IPS-20b (cell line): ENCODE measurements around the gene C1orf159.
"Not testable (repeated sequence)": the region's sequence is repeated elsewhere in the genome, so short reads cannot be mapped to it uniquely, and the experiment has no call there.

Experiments
- H3K27ac ChIP-seq: one replicate; pipeline ENCODE4 v1.5.1; 2013; ENCODE audit warnings: low read length
- H3K27me3 ChIP-seq: 2 replicates; pipeline ENCODE4 v1.6.1; 2013; ENCODE audit warnings: mild to moderate bottlenecking, low read length, inconsistent platforms; ENCODE audit not compliant: insufficient read depth
- H3K36me3 ChIP-seq: 2 replicates; pipeline ENCODE4 v1.6.1; 2013; ENCODE audit warnings: low read depth, mild to moderate bottlenecking, inconsistent platforms, low read length, moderate library complexity; ENCODE audit not compliant: insufficient read depth
- H3K4me1 ChIP-seq: 2 replicates; pipeline ENCODE4 v1.6.1; 2013; ENCODE audit warnings: mild to moderate bottlenecking, control low read depth, inconsistent platforms, low read length, moderate library complexity; ENCODE audit not compliant: insufficient read depth
- H3K4me3 ChIP-seq: 2 replicates; pipeline ENCODE4 v1.5.1; 2013; ENCODE audit warnings: mild to moderate bottlenecking, low read length, inconsistent platforms
- H3K9ac ChIP-seq: 2 replicates; pipeline ENCODE4 v1.6.1; 2013; ENCODE audit warnings: low read depth, mild to moderate bottlenecking, inconsistent platforms, low read length, moderate library complexity
- H3K9me3 ChIP-seq: 2 replicates; pipeline ENCODE4 v1.6.1; 2013; ENCODE audit warnings: mild to moderate bottlenecking, low read depth, low read length, inconsistent platforms; ENCODE audit not compliant: insufficient read depth

Gene C1orf159

DNA sequence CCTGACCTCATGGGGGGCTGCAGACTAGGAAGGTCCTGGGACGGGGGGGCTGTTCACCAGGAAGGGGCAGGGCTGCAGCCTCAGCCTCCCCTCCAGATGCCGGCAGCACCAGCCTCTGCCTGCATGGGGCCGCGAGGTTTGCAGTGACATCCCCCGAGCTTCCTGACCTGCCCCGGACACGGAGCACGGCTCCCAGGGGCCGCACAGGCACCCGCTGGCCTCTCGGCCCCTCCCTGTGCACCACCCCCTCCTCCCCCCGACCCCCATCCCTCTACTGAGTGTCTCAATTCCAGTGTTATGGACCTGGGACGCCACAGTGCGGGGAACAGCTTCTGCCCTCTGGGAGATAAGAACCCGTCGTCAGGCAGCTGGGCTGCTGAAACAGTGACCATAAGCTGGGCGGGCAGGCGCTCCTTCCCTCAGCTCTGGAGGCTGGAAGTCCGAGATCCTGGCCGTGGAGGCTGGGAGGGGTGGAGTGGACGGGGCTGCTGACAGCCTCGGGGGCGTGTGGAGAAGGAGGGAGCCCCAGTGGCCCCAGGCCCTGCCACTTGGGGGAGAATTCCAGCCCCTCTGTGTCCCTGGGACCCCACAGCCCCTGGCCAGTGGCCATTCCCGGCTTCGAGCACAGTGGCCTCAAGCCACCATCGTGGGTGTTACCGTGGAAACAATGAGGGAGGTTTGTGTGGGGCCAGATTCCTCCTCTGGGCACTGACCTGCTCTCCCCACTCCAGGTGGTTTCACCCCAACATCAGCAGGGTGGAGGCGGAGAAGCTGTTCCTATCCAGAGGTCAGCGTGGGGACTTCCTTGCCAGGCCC lies 53.3 kb downstream of the C1orf159 start:
- no peak overlapping the region for H3K9ac ChIP-seq
- no peaks in the 10 kb centered on the region; the same call in 1 of the 2 replicates for H3K4me1 ChIP-seq
- H3K4me3 ChIP-seq, result no peak overlapping the region
- no peaks in the 10 kb centered on the region for H3K9me3 ChIP-seq
- H3K27ac ChIP-seq, result no peak overlapping the region
- no peaks in the 10 kb centered on the region for H3K36me3 ChIP-seq
- peaks cover 71% of the 10 kb centered on the region for H3K27me3 ChIP-seq

DNA sequence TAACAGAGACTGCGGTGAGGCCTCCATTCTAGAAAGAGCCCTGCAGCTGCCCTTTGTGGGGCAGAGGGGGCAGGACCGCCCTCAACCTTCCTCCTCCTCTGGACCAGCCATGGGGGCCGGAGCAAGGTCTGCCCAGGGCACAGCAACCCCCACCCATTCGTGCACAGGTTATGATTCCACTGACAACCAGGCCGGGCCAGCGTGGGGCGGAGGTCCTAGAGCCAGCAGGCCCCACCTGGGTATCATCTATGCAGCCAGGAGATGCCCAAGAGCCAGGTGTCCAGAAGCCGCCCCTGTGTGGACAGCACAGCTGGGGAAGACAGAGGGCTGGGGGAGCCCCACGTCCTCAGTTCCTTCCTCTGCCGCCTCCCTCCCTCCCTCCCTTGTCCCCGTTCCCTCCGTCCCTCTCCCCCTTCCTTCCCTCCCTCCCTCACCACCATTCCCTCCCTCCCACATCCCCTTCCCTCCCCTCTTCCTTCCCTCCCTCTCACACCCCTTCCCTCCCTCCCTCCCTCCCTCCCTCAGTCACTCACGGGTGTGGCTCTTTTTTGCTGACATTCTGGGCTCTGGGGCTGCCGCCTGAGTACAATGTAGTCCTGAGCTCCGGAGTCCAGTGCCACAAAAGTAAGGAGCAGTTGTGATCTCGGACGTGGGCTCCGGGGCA lies 54.1 kb downstream of the C1orf159 start:
- Histone ChIP-seq H3K9me3 (no peaks in the 10 kb centered on the region), H3K4me1 (no peaks in the 10 kb centered on the region; the same call in 1 of the 2 replicates), H3K27ac (no peak overlapping the region), H3K9ac (no peak overlapping the region), H3K4me3 (no peak overlapping the region), H3K36me3 (no peaks in the 10 kb centered on the region), H3K27me3 (peaks cover 75% of the 10 kb centered on the region)

DNA sequence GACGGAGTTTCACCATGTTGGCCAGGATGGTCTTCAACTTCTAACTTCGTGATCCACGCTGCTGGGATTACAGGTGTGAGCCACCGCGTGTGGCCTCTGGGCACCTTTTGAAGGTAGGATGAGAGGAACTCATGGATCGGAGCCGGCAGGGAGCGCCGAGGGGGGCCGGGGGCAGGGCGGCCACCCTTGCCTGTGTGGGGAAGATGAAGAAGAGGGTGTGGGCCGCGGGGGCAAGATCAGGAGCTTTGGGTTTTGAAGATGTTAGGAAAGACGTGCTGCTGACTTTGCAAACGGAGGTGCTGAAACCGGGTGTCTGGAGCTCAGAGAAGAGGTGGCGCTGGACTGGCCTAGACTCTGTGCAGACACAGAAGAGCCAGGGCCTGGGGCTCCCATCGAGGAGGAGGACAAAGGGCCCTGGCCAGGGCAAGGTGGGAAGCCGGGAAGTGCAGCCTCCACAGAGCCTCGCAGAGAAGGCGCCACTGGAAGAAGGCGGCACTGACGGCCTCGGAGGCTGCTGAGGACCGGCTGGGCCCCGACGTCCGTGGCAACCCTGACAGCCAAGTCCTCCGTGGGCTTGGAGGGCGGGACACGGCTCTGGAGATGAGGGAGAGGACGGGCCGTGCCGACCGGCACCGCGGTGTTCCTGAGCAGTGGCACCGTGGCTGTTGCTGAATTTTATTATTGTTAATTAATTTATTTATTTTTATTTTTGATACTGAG lies 55.4 kb downstream of the C1orf159 start:
- no peaks in the 10 kb centered on the region; the same call in 1 of the 2 replicates for H3K4me1 ChIP-seq
- no peak overlapping the region for H3K9ac ChIP-seq
- no peak overlapping the region for H3K27ac ChIP-seq
- H3K4me3 ChIP-seq, result no peak overlapping the region
- peaks cover 71% of the 10 kb centered on the region for H3K27me3 ChIP-seq
- no peaks in the 10 kb centered on the region; the same call in 1 of the 2 replicates for H3K36me3 ChIP-seq
- no peaks in the 10 kb centered on the region for H3K9me3 ChIP-seq

DNA sequence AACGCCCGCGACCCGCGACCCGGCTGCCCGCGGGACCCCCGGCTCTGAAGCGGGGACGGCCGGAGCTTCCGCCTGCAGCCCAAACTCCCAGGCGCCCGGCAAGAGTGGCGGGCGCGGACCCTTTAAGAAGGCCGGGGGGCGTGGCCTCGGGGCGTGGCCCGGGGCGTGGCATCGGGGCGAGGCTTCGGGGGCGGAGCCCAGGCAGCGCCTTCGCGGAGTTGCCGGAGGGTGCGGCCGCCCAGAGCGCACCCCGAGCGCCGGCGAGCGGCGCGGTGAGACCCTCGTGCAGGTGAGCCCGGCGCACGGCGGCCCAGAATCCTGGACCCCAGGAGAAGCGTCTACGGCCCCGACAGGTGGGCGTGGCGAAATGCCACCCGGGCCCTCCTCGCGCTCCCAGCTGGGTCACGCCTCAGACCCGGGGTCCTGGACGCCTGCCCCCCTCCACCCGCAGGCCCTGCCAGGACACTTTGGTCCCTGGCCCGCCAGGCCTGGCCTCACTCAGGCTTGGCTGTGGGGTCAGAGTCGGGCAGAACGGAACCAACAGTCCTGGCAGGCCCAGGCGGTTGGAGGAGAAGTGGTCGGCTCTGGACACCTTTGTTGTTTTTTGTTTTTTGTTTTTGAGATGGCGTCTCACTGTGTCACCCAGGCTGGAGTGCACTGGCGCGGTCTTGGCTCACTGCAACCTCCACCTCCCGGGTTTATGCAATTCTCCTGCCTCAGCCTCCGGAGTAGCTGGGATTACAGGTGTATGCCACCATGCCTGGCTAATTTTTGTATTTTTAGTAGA lies 56.2 kb downstream of the C1orf159 start:
- no peaks in the 10 kb centered on the region; the same call in 1 of the 2 replicates for H3K4me1 ChIP-seq
- no peaks in the 10 kb centered on the region for H3K9me3 ChIP-seq
- H3K4me3 ChIP-seq, result peak overlapping the region; percentile 63; the same call in 1 of the 2 replicates
- no peak overlapping the region for H3K9ac ChIP-seq
- H3K27me3 ChIP-seq, result peaks cover 71% of the 10 kb centered on the region
- peaks cover 1% of the 10 kb centered on the region; the same call in 1 of the 2 replicates for H3K36me3 ChIP-seq
- H3K27ac ChIP-seq, result no peak overlapping the region

DNA sequence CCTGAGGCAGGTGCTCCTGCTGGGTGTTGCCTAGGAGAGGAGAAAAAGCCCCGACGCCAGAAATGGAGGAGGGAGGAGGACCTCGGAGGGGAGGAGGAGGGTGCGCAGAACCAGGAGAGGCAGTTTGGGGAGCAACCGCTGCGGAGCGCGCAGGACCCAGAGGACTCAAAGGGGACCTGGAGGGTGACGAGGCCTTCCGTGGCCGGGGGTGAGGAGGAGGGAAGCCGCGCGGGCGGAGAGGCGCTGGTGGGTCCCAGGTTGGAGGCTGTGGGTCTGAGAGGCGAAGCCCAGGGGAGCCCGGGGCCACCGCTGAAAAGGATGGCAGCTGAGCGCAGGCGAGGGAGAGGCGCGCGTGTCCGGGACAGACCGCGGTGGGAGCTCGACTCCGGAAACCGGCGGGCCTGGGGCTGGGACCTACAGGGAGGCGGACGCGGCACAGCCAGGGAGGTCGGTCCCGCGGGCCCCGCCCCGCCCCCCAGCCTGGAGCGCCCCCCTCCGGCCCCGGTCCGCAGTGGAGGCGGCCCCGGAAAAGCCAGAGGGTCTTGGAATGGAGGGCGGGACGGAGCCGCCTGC lies 56.9 kb downstream of the C1orf159 start:
- Histone ChIP-seq H3K4me1 (no peaks in the 10 kb centered on the region; the same call in 1 of the 2 replicates), H3K9me3 (no peaks in the 10 kb centered on the region), H3K27me3 (peaks cover 65% of the 10 kb centered on the region), H3K4me3 (peak overlapping the region; percentile 63), H3K9ac (no peak overlapping the region), H3K36me3 (peaks cover 8% of the 10 kb centered on the region), H3K27ac (no peak overlapping the region)

DNA sequence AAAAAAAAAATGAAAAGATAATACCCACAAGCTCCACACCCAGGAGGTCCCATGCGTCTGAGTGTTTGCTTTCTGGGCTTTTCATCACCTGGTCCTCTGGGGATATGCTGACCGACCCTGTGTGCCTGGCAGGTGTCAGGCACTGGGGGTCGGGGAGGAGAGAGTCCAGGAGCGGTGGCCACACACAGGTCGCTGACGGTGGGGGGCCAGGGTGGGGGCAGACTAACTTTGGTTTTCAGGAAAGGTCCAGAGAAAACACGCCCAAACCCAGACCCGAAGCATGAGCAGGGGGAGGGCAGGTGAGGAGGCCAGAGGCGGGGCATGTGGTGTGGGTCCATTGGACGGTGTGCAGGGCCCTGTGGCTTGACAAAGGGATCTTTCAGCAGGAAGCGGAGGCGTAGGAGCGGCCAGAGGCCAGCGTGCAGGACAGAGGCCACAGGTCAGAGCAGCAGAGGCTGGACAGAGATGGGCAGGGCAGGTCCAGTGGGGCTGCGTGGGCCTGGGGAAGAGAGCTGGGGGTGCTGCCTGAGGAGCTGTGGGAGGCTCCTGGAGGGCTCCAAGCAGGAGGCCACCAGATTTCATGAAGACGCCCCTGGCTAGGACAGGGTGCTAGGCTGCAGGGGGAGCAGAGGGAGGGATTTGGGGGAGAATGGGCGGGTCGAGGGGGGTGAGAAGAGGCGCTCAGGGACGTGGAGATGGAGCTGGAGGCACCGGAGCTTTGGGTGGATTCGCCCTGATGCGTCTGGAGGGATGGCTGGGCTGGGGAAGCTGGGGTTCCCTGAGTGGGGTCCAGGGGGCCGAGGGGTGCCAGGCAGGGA lies 57.6 kb downstream of the C1orf159 start:
- H3K9me3 ChIP-seq, result no peaks in the 10 kb centered on the region
- no peak overlapping the region for H3K9ac ChIP-seq
- H3K36me3 ChIP-seq, result peaks cover 11% of the 10 kb centered on the region
- H3K27me3 ChIP-seq, result peaks cover 59% of the 10 kb centered on the region
- no peaks in the 10 kb centered on the region for H3K4me1 ChIP-seq
- peak overlapping the region; percentile 63 for H3K4me3 ChIP-seq
- H3K27ac ChIP-seq, result no peak overlapping the region

DNA sequence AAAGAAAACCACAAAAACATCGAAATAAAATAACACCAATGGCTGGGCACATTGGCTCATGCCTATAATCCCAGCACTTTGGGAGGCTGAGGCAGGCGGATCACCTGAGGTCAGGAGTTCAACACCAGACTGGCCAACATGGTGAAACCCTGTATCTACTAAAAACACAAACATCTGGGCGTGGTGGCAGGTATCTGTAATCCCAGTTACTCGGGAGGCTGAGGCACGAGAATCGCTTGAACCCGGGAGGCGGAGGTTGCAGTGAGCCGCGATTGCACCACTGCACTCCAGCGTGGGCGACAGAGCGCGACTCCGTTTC lies 58.2 kb downstream of the C1orf159 start:
- Histone ChIP-seq H3K27me3 (peaks cover 53% of the 10 kb centered on the region), H3K36me3 (peaks cover 17% of the 10 kb centered on the region)
- not testable (repeated sequence) for H3K27ac ChIP-seq, H3K4me3 ChIP-seq, H3K9ac ChIP-seq, H3K9me3 ChIP-seq, H3K4me1 ChIP-seq

DNA sequence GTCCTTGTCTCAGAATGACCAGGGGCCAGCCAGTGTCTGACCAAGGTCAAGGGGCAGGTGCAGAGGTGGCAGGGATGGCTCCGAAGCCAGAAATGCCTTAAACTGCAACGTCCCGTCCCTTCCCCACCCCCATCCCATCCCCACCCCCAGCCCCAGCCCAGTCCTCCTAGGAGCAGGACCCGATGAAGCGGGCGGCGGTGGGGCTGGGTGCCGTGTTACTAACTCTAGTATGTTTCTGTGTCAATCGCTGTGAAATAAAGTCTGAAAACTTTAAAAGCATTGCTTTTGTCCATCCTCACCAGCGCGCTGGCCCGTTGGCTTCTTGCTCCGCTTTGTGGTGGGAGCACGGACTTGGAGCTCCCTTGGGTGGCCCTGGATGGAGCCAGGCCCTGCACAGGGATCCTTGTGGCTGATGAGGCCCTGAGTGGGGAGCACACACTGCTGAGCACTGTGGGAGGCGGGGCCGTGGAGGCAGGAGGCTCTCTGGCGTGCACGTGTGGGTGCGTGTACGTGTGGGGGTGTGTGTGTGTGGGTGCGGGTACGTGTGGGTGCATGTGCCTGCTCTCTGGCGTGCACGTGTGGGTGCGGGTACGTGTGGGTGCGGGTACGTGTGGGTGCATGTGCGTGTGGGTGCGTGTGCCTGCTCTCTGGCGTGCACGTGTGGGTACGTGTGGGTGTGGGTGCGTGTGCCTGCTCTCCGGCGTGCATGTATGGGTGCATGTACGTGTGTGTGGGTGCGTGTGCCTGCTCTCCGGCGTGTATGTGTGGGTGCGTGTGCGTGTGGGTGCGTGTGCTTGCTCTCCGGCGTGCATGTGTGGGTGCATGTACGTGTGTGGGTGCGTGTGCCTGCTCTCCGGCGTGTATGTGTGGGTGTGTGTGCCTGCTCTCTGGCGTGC lies 59.8 kb downstream of the C1orf159 start:
- Histone ChIP-seq H3K4me3 (no peak overlapping the region), H3K36me3 (peaks cover 31% of the 10 kb centered on the region), H3K27me3 (peaks cover 37% of the 10 kb centered on the region), H3K27ac (no peak overlapping the region), H3K9me3 (no peaks in the 10 kb centered on the region), H3K4me1 (no peaks in the 10 kb centered on the region), H3K9ac (no peak overlapping the region)

DNA sequence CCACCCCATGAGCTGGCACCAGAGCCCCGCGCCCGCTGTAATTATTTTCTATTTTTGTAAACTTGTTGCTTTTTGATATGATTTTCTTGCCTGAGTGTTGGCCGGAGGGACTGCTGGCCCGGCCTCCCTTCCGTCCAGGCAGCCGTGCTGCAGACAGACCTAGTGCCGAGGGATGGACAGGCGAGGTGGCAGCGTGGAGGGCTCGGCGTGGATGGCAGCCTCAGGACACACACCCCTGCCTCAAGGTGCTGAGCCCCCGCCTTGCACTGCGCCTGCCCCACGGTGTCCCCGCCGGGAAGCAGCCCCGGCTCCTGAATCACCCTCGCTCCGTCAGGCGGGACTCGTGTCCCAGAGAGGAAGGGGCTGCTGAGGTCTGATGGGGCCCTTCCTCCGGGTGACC lies 60.9 kb downstream of the C1orf159 start:
- no peaks in the 10 kb centered on the region for H3K9me3 ChIP-seq
- H3K27ac ChIP-seq, result no peak overlapping the region
- peaks cover 31% of the 10 kb centered on the region for H3K36me3 ChIP-seq

More for the DNA sequence above, 60.9 kb downstream of the C1orf159 start:
- Histone ChIP-seq H3K4me1 (no peaks in the 10 kb centered on the region), H3K27me3 (peaks cover 26% of the 10 kb centered on the region), H3K4me3 (no peak overlapping the region), H3K9ac (no peak overlapping the region)
